Amniotic stem cell (primary cell): ENCODE measurements around the gene BMF.

Experiments
- DNase-seq: peaks from one replicate; lab custom pipeline; 2025; lab: John Stamatoyannopoulos, UW

BMF gene

DNA sequence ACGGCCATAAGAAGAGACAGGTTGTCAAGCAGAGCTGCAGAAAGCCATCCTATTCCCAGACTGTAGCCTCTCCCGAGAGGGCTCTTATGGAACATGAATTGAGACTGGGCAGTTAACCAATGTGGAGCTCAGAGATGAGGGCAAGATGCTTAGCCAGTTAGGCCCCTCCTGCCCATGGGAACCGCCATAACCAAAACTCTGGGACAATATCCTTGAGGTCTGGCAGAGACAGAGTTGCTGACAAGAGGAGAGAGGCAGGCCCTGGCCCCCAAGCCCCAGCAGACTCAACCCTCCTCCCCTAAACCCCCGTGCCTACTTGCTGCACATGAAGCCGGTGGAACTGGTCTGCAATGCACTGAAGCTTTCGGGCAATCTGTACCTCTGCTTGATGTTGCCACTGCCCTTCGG, 4.8 kb downstream of the BMF start:
- DNase-seq: no peak

DNA sequence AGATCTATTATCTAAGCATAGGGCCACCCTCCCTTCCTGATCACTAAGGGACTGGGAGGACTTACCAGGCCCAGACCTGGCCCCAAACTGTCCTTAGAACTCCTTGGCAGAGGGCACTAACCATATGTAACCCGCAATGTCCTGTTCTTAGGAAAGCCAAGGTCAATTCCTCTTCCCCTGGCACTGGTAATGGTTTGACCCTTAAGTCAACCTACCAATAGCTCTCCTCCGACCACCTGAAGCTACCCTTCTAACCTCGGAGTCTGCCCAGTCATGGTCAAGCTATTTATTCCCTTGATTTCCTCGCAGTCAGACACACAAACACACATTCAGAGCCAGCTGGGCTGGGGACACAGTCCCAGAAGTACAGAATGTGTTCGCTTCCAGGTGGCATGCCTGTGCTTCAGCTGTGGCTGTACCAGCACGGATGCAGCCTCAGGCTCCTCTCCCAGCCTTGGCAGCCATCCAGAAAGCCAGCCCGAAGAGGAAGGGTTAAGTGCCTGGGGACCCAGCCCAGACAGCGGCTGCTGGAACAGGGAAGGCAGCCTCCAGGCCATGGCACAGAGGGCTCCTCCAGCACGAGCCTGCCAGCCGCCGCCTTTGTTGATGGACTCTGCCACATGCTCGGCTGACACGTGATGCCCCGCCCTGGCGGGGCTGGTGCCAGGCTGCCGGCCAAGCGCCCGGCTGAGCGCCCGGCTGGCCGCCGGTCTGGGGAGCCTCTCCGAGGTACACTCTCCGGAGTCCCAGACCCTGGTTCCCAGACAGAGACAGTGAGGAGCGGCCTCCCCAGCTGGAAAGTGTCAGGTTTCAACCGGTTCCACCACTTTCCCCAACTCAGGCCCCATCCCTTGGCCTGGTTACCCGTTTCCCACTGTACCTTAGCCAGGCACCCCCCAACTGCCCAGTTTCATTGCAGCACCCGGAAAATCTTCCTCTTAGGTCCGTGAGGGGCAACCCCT, 5.5 kb downstream of the BMF start:
- DNase-seq: no peak

- no peak for DNase-seq
These were observed 7.5 kb downstream of the BMF start for GRCh38 chr15:40100947-40101905.

GRCh38 chr15:40100123-40100946, 8.3 kb downstream of the BMF start:
- no peak for DNase-seq

DNA sequence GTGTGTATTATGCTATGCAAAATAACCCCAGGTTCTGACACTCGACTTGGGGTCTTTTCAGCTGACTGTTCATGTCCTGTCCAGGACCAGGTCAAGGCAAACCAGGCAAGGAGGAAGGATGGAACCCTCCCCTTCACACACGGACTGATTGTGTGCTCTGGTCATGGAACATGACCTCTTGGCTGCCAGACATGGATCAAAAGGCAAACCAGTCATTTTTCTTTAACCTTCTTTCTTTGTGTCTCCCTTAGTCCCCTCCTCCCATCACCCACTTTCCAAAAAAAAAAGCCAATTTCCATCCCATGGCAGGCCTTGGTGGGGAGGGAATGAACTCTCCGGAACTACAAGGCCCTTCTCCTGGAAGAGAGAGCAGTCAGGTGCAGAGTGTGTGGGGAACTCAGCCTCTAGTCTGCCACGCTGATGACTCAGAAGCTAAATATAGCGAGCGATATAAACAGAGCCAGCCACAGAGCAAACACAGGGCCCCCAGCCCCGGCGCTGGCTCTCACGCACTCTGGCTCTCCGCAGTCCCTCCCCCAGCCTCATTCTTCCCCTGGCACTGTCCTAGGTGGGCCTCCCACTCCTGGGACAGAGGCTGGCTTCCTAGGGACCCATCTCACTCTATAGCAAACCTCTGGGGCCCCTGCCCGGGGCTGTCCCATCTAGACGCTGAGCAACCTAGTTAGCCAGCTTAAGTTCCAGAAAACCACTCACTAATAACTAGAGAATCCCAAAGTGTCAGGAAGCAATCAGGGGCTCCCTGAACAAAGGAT, 10.0 kb downstream of the BMF start:
- peak; percentile 85 for DNase-seq

- DNase-seq: no peak
These were observed 10.7 kb downstream of the BMF start for GRCh38 chr15:40097968-40098476.

- DNase-seq: no peak
These were observed 11.3 kb downstream of the BMF start for GRCh38 chr15:40097096-40097967.

- no peak for DNase-seq
These were observed 12.4 kb downstream of the BMF start for GRCh38 chr15:40096094-40096891.

GRCh38 chr15:40095371-40096093, 13.1 kb downstream of the BMF start:
- no peak for DNase-seq

DNA sequence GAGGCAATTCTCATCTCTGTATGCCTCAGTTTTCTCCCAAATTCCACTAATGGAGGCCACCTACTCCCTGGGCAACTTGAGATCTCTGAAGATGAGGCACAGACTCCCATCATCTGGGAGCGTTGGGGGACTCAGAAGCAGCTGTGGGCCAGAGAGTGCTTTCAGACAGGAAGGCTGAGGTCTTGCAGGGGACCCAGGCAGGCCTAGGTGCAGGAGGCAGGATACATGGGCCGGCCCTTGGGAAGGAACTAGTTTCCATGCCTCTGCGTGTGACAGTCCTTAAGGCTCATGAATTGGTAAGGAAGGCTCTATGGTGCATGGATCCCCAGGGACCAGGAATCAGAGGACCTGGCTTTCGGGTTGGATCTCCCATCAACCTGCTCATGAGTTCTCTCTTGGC, 14.5 kb downstream of the BMF start:
- DNase-seq: no peak

DNA sequence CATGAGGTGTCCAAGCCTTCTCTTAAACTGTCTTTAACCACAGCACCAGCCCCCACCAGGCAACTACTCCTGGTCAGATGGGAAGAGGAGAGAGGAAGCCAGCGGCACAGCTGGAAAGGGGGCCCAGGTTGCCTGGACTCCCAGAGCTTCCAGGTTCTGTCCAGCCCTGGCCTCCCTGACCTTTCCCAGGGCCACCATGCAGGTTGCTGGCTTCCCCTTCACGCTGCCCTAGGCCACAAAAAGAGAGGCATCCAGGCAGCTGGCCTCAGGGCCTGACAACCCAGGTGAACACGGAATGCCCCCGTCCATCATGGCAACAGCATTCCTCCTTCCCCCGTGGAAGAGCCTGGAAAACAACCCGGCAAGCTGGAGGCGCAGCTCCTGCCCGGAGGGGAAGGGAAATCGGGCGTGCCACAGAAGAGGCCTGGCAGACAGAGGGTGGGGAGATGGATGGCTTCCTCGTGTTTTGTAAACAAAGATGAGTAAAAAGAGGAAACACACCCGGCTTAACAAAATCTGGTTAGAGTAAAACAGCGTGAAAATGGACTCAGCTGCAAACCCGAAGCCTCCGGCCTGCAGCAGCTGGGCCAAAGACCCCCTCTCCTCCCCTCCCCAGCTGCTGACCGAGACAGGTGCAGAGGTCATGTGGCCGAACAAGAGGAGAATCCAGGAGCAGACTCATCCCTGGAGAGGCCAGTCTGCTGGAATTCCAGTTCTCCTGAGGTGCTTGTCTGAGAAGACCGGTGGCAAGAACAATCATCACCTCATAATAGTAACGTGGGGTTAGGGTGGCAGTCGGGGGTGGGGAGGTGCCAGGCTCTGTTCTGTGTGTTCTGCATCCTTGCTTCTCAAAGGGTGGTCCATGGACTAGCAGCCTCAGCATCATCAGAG, 15.5 kb downstream of the BMF start:
- no peak for DNase-seq

GRCh38 chr15:40092256-40092978, 16.3 kb downstream of the BMF start:
- no peak for DNase-seq

DNA sequence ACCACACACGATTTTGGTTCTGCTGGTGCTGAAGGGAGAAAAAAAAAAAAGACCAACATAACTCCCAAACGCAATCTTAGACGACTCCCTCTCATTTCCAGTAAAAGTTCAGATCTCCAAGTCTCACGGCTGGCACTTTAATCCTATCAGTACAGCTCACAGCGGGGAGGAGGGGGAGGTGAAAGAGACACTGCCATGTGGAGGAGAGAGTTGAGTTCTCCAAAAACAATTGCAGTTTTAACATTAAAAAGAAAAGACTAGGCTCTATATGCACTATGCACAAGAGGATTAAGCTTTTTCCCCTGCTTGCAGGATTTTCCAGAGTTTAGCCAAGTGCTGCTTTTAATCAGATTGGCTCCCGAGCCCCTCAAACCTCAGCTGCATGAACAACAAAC, 16.8 kb downstream of the BMF start:
- no peak for DNase-seq

GRCh38 chr15:40090774-40091455, 17.8 kb downstream of the BMF start:
- DNase-seq: no peak

DNA sequence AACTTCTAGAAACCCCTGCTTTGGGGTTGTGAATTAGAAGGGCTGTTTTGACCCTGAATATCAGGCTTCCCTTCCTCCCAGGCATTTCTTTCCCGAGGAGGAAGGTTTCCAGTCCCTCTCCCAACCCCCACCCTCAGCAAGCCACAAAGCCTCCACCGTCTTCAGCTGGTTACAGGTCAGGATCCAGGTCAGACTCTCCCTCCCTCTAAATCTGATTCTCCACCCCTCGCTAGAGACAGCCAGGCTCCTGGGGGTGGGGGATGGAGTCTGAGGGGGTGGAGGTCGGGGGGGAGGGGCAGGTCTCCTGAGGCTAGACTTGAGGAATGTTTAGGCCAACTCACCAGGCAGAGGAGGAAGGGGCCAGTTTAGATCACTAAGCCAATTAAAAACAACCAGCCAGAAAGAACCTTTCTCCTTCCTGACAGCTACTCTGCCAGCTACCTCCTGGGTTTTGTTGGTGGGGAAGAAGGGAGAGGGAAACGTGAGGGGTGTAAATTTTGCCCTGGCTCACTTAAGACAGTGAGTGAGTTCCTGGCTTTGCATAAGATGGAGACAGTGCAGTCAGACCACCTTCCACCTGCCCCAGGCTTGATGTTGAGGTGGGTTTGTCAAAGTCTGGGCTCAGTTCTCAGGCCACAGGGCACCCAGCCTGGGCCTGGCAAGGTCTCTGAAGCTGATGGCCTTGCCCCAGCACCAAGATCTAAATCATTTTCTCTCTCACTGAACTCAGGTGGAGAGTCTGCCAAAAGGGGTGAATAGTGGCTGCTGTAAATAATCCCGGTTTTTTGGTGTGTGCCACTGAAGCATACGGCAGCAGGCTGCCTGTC, 19.5 kb downstream of the BMF start:
- DNase-seq: no peak
